A673 (cell line): ENCODE results near the gene FEM1A. TPM values are rescaled to one million over a fixed set of nuclear protein-coding genes. Genes with fewer than 3 reads are reported as not detected.
"Not testable (repeated sequence)": the region's sequence is repeated elsewhere in the genome, so short reads cannot be mapped to it uniquely, and the experiment has no call there.

Experiments used
- BruUV-seq: library from RNA; stranded (reverse); fragments of 400-500 nt; replicated peaks from 2 replicates; lab custom pipeline; 2021; lab: Mats Ljungman, UMichigan
- CTCF ChIA-PET: fragments of 300-600 bp; sonication (Branson Sonifier 250); formaldehyde crosslinking; loops from one replicate; lab custom pipeline; 2022; ENCODE audit warnings: antibody characterized with exemption; lab: Charles Lee
- POLR2A ChIA-PET: fragments of 300-600 bp; sonication (Branson Sonifier 250); formaldehyde crosslinking; loops from one replicate; lab custom pipeline; 2022; ENCODE audit warnings: antibody characterized with exemption; ENCODE audit not compliant: low non-redundant PET; lab: Charles Lee
- DNase-seq: peaks from one replicate; pipeline ENCODE4 v3.0.0-alpha.2; 2015; ENCODE audit warnings: low spot score
- H3K27ac ChIP-seq: fragments of 200-600 bp; sonication (generic); 2 replicates; pipeline ENCODE4 v1.5.1; 2016; ENCODE audit warnings: mixed run types, low read depth, mild to moderate bottlenecking, mixed read lengths, antibody characterized with exemption, low read length; ENCODE audit not compliant: poor library complexity, severe bottlenecking
- H3K27me3 ChIP-seq: fragments of 200-600 bp; sonication (generic); replicated peaks from 2 replicates; pipeline ENCODE4 v1.6.1; 2017; ENCODE audit warnings: mixed run types, low read depth, mild to moderate bottlenecking, mixed read lengths, antibody characterized with exemption, low read length; ENCODE audit not compliant: insufficient read depth, poor library complexity
- H3K36me3 ChIP-seq: fragments of 200-600 bp; sonication (generic); 2 replicates; pipeline ENCODE4 v1.6.1; 2016; ENCODE audit warnings: mixed run types, mild to moderate bottlenecking, mixed read lengths, antibody characterized with exemption, low read length; ENCODE audit not compliant: insufficient read depth, poor library complexity, severe bottlenecking
- H3K4me1 ChIP-seq: fragments of 200-600 bp; sonication (generic); 2 replicates; pipeline ENCODE4 v1.6.1; 2017; ENCODE audit warnings: mixed run types, mild to moderate bottlenecking, mixed read lengths, antibody characterized with exemption, low read length; ENCODE audit not compliant: insufficient read depth, poor library complexity, severe bottlenecking
- H3K4me3 ChIP-seq: fragments of 200-600 bp; sonication (generic); 2 replicates; pipeline ENCODE4 v1.5.1; 2016; ENCODE audit warnings: low read depth, mixed run types, mild to moderate bottlenecking, mixed read lengths, low read length; ENCODE audit not compliant: poor library complexity, severe bottlenecking
- H3K9me3 ChIP-seq: fragments of 200-600 bp; sonication (generic); 2 replicates; pipeline ENCODE4 v1.6.1; 2016; ENCODE audit warnings: mixed run types, low read depth, mild to moderate bottlenecking, mixed read lengths, antibody characterized with exemption, low read length; ENCODE audit not compliant: poor library complexity, severe bottlenecking
- CTCF ChIP-seq: fragments of 300-800, 200-600 bp; sonication (generic); conservative IDR thresholded peaks from 2 replicates; pipeline ENCODE4 v1.5.1; 2017; ENCODE audit warnings: low read depth, mild to moderate bottlenecking, antibody characterized with exemption, low read length, moderate library complexity, mixed read lengths
- EZH2 ChIP-seq: fragments of 200-600 bp; sonication (generic); IDR thresholded peaks from 2 replicates; pipeline ENCODE4 v1.6.1; 2017; ENCODE audit warnings: borderline replicate concordance, low read depth, mild to moderate bottlenecking, mixed read lengths, antibody characterized with exemption, low read length; ENCODE audit not compliant: poor library complexity, severe bottlenecking
- intact Hi-C: fragments of 100-400 bp; cut with micrococcal nuclease; formaldehyde crosslinking; loops from one replicate; pipeline ENCODE4 v1.10.0; 2022; ENCODE audit not compliant: unreplicated experiment
- total RNA-seq: library from RNA; stranded (reverse); gene quantifications from 2 replicates; pipeline ENCODE4 v1.2.3, GENCODE V29; 2021

The FEM1A gene
- total RNA-seq, 1 experiment from 2014 or later: 18.9 TPM

GRCh38 chr19:4839192-4839591 is 47.7 kb downstream of the FEM1A start:
- no peaks in the 10 kb centered on the region for H3K9me3 ChIP-seq
- POLR2A ChIA-PET: no interaction called here
- TF ChIP-seq CTCF: no peak
- TF ChIP-seq EZH2: no peak
- no peak for DNase-seq
- H3K4me1 ChIP-seq: no peaks in the 10 kb centered on the region
- no peak overlapping the region for H3K27ac ChIP-seq
- intact Hi-C loops: no loop called here
- H3K4me3 ChIP-seq: no peak overlapping the region
- H3K27me3 ChIP-seq: no peaks in the 10 kb centered on the region
- H3K36me3 ChIP-seq: peaks cover 4% of the 10 kb centered on the region
- BruUV-seq: no TSS peak
- CTCF ChIA-PET: no interaction called here

- CTCF ChIA-PET: no interaction called here
- H3K27ac ChIP-seq: no peak overlapping the region
- BruUV-seq: no TSS peak
- intact Hi-C loops: no loop called here
- H3K27me3 ChIP-seq: no peaks in the 10 kb centered on the region
- no peak overlapping the region for H3K4me3 ChIP-seq
- TF ChIP-seq EZH2: no peak
- no peak for TF ChIP-seq CTCF
- H3K9me3 ChIP-seq: no peaks in the 10 kb centered on the region
- peaks cover 9% of the 10 kb centered on the region for H3K36me3 ChIP-seq
- H3K4me1 ChIP-seq: no peaks in the 10 kb centered on the region
- POLR2A ChIA-PET: no interaction called here
- no peak for DNase-seq
Measured at GRCh38 chr19:4843647-4843965, 52.1 kb downstream of the FEM1A start.

- no peak for DNase-seq
- no peak overlapping the region for H3K4me3 ChIP-seq
- H3K27ac ChIP-seq: no peak overlapping the region
- intact Hi-C loops: no loop called here
- CTCF ChIA-PET: interaction anchor here (0.6 to 0.7 kb wide), 2 partner anchors 46 to 53 kb away, joined by 4 to 10 read pairs; partner anchors contain the start of gene FEM1A
- H3K27me3 ChIP-seq: no peaks in the 10 kb centered on the region
- TF ChIP-seq EZH2 (no peak), CTCF (no peak)
- BruUV-seq: no TSS peak
- H3K4me1 ChIP-seq: no peaks in the 10 kb centered on the region
- no peaks in the 10 kb centered on the region for H3K9me3 ChIP-seq
- peaks cover 4% of the 10 kb centered on the region for H3K36me3 ChIP-seq
- POLR2A ChIA-PET: no interaction called here
Measured at GRCh38 chr19:4844348-4845179, 53.0 kb downstream of the FEM1A start.

GRCh38 chr19:4845975-4846374 is 54.4 kb downstream of the FEM1A start:
- BruUV-seq, H3K27ac ChIP-seq, H3K4me3 ChIP-seq, CTCF ChIA-PET, intact Hi-C loops, POLR2A ChIA-PET, H3K4me1 ChIP-seq, DNase-seq, H3K9me3 ChIP-seq, H3K27me3 ChIP-seq, H3K36me3 ChIP-seq: not testable (repeated sequence)
